NT2/D1 (cell line): ENCODE measurements around the gene KDM6B.

Experiments
- DNase-seq: peaks from one replicate; pipeline ENCODE4 v3.0.0-alpha.2; 2011; ENCODE audit warnings: low read depth, low spot score
- H3K27me3 ChIP-seq: 2 replicates; pipeline ENCODE4 v1.6.0; 2011; ENCODE audit warnings: mild to moderate bottlenecking; ENCODE audit not compliant: insufficient read length, insufficient read depth
- H3K36me3 ChIP-seq: 2 replicates; pipeline ENCODE4 v1.6.1; 2011; ENCODE audit warnings: mild to moderate bottlenecking, low read length, mixed read lengths; ENCODE audit not compliant: insufficient read depth, insufficient read length
- H3K4me1 ChIP-seq: 2 replicates; pipeline ENCODE4 v1.5.1; 2011; ENCODE audit not compliant: insufficient read depth, insufficient read length
- H3K4me3 ChIP-seq: 2 replicates; pipeline ENCODE4 v1.5.1; 2011; ENCODE audit warnings: low read depth; ENCODE audit not compliant: insufficient read length
- H3K9ac ChIP-seq: 2 replicates; pipeline ENCODE4 v1.6.0; 2011; ENCODE audit warnings: low read depth; ENCODE audit not compliant: insufficient read length
- H3K9me3 ChIP-seq: 2 replicates; pipeline ENCODE4 v1.5.1; 2011; ENCODE audit warnings: mild to moderate bottlenecking, low read length; ENCODE audit not compliant: insufficient read depth
- SUZ12 ChIP-seq: IDR thresholded peaks from 2 replicates; pipeline ENCODE4 v1.6.1; 2011; ENCODE audit not compliant: insufficient read length, insufficient read depth; ENCODE audit errors: extremely low read depth
- YY1 ChIP-seq: IDR thresholded peaks from 2 replicates; pipeline ENCODE4 v1.6.1; 2011; ENCODE audit not compliant: insufficient read length, insufficient read depth
- ZNF274 ChIP-seq: IDR thresholded peaks from 2 replicates; pipeline ENCODE4 v1.6.1; 2011; ENCODE audit warnings: mild to moderate bottlenecking, low read depth, low read length

KDM6B gene

GRCh38 chr17:7843257-7843535 is 9.2 kb downstream of the KDM6B start:
- peak overlapping the region; percentile 88 for H3K9ac ChIP-seq
- no peaks in the 10 kb centered on the region for H3K9me3 ChIP-seq
- H3K36me3 ChIP-seq, result peaks cover 19% of the 10 kb centered on the region
- H3K4me1 ChIP-seq, result peaks cover 13% of the 10 kb centered on the region
- DNase-seq, result no peak
- TF ChIP-seq YY1 (no peak), ZNF274 (no peak), SUZ12 (no peak)
- H3K4me3 ChIP-seq, result peak overlapping the region; percentile 78
- H3K27me3 ChIP-seq, result no peaks in the 10 kb centered on the region

- Histone ChIP-seq H3K27me3 (no peaks in the 10 kb centered on the region), H3K9me3 (no peaks in the 10 kb centered on the region), H3K36me3 (peaks cover 19% of the 10 kb centered on the region), H3K4me3 (peak overlapping the region; percentile 78), H3K9ac (peak overlapping the region; percentile 88), H3K4me1 (peaks cover 10% of the 10 kb centered on the region)
- DNase-seq, result no peak
- TF ChIP-seq YY1 (no peak), SUZ12 (no peak), ZNF274 (no peak)
Measured at GRCh38 chr17:7843536-7844291, 9.7 kb downstream of the KDM6B start.

- no peak for DNase-seq
- peaks cover 26% of the 10 kb centered on the region for H3K36me3 ChIP-seq
- no peak for TF ChIP-seq ZNF274
- no peak for TF ChIP-seq SUZ12
- no peak for TF ChIP-seq YY1
- H3K27me3 ChIP-seq, result no peaks in the 10 kb centered on the region
- peak overlapping the region; percentile 78 for H3K4me3 ChIP-seq
- peaks cover 3% of the 10 kb centered on the region for H3K4me1 ChIP-seq
- H3K9ac ChIP-seq, result peak overlapping the region; percentile 79
- no peaks in the 10 kb centered on the region for H3K9me3 ChIP-seq
Measured at GRCh38 chr17:7844292-7845154, 10.5 kb downstream of the KDM6B start.

GRCh38 chr17:7845359-7846062 is 11.5 kb downstream of the KDM6B start:
- TF ChIP-seq SUZ12, result no peak
- TF ChIP-seq YY1, result no peak
- no peak for TF ChIP-seq ZNF274
- Histone ChIP-seq H3K4me1 (peaks cover 3% of the 10 kb centered on the region), H3K36me3 (peaks cover 36% of the 10 kb centered on the region), H3K27me3 (no peaks in the 10 kb centered on the region), H3K4me3 (peak overlapping the region; percentile 78), H3K9ac (peak overlapping the region; percentile 57), H3K9me3 (no peaks in the 10 kb centered on the region)
- no peak for DNase-seq

GRCh38 chr17:7846063-7846735 is 12.2 kb downstream of the KDM6B start:
- no peak overlapping the region for H3K9ac ChIP-seq
- no peak overlapping the region for H3K4me3 ChIP-seq
- peaks cover 43% of the 10 kb centered on the region for H3K36me3 ChIP-seq
- no peak for DNase-seq
- TF ChIP-seq ZNF274, result no peak
- no peak for TF ChIP-seq SUZ12
- no peak for TF ChIP-seq YY1
- H3K9me3 ChIP-seq, result no peaks in the 10 kb centered on the region
- H3K27me3 ChIP-seq, result no peaks in the 10 kb centered on the region
- H3K4me1 ChIP-seq, result peaks cover under 1% of the 10 kb centered on the region

GRCh38 chr17:7846765-7847661 is 13.0 kb downstream of the KDM6B start:
- TF ChIP-seq YY1 (no peak), SUZ12 (no peak), ZNF274 (no peak)
- H3K9ac ChIP-seq, result no peak overlapping the region
- no peaks in the 10 kb centered on the region for H3K9me3 ChIP-seq
- peaks cover 5% of the 10 kb centered on the region for H3K4me1 ChIP-seq
- DNase-seq, result no peak
- peaks cover 50% of the 10 kb centered on the region for H3K36me3 ChIP-seq
- H3K4me3 ChIP-seq, result no peak overlapping the region
- no peaks in the 10 kb centered on the region for H3K27me3 ChIP-seq
